ENCODE results near the gene CNOT11.
"Not testable (repeated sequence)": the region's sequence is repeated elsewhere in the genome, so short reads cannot be mapped to it uniquely, and the experiment has no call there.

The CNOT11 gene

DNA sequence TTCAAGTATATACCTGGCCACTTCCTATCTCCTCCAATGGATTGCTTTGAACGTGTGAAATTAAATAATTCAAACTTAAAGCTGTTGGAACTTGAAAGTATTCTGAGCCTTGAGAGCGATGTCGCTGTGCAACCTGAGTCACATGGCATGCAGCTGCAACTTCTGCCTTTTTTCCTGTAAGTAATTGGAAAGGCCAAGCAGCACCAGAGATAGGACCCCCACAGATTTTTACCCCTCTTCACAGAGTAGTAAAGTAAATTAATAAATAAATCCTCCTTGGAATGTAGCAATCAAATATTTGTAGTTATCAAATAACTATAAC lies 59.0 kb downstream of the CNOT11 start:
- DNase-seq = no peak

GRCh38 chr2:101316568-101316967 lies 63.9 kb downstream of the CNOT11 start:
- not testable (repeated sequence) for DNase-seq
